GM19193 (cell line): ENCODE measurements around the gene NINJ1.

Experiments
- POLR2A ChIP-seq: IDR thresholded peaks from 4 replicates; pipeline ENCODE4 v1.6.1; 2011; ENCODE audit not compliant: insufficient read depth, insufficient read length; ENCODE audit errors: extremely low read depth

NINJ1 gene

DNA sequence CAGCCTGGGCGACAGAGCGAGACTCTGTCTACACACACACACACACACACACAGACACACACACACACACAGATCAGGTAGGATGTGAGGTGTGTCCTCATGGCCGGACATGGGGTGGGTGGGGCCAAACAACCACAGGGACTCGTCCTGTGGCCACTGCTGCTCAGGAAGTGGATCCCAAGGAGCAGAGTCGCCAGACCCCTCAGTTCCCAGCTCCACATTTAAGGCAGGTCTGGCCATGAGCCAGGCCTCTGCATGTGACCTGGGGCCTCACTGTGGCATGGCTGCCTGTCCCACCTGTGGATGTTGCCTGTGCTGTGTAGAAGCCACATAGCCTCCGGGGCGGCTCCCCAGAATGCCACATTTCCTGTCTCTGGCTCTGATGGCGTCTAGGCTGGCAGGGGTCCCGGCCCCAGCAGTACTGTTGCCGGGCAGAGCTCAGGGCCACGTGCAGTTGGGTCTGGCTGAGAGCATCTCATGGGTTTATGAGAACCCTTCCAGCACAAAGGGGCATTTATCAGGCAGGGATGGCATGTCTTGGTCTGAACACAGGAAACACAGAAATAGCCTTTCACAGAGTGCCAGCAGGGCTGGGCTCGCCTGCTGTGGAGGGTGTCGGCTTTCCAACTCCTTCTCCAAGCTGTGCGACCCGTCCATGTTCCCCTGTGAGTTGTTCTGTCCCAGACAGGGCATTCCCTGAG lies 9.9 kb upstream of the NINJ1 start:
- no peak for TF ChIP-seq POLR2A

GRCh38 chr9:93141771-93142483 lies 7.9 kb upstream of the NINJ1 start:
- no peak for TF ChIP-seq POLR2A

DNA sequence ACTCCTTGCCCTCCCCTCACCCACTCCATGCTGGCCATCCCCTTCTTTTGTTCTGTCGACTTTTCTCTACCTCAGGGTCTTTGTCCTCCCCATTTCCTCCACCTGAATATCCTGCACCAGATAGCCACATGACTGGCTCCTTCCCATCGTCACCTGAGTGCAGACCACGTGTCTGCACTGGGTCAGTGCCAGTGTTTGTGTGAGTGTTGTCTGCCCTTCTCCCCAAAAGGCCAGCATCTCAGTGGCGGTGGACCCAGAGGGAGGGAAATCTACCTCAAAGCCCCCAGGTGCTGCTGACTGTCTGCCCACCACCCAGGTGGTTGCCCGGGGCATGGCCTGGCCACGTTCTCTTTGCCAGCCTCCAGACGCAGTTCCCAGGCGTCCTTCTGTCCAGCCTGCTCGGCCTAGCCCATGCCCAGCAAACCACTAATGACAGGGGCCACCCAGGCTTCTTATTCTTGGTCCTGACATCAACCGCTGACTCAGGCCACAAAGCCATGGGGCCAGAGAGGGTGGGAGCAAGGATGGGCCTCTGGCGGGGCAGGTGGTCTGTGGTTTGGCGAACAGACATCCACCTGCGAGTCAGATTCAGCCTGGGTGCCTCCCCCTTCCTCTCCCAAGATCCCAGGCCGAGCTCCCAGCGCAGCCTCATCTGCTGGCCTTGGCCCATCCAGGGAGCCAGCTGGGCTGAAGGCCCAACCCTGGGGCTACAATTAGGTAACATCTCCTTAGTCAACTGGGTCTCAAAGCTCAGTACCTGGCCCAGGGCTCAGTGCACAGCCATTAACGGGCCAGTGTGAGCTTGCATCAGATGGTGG lies 5.5 kb upstream of the NINJ1 start:
- TF ChIP-seq POLR2A, result no peak

- TF ChIP-seq POLR2A, result no peak
Measured at GRCh38 chr9:93138171-93138764, 4.2 kb upstream of the NINJ1 start.

DNA sequence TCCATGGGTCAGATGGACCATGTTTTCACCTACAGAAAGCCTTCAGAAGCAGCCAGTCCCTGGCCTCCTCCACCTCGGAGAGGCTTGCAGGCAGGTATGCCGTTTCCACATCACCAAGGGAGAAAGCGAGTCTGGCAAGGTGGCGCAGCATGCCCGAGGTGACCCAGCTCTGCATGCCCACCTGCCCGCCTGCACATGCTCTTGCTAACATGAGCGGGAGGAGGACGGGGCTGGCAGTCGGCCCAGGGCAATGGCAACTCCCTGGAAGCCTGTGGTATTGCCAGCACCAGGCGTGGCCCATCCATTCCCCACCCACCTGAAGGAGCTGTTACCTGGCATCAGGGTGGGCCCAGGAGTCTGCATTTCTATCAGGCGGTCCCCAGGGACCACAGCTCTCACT lies 3.3 kb upstream of the NINJ1 start:
- no peak for TF ChIP-seq POLR2A

DNA sequence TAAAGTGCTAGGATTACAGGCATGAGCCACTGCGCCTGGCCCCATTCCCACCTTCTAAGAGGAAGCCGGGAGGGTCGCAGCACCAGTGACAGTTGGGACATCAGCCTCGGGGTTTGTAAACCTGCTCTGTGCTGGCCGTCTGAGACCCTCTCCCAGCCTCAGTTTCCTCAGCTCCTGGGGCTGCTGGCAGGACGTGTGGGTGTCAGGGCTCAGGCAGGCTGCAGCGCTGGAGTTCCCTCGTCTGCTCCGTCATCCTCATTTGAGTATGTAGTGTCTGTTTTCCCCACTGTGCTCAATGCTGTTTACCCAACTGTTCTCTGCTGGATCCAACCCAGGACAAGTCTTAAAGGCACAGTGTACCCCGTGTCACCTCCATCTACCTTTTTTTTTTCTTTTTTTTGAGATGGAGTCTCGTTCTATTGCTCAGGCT lies 2.0 kb upstream of the NINJ1 start:
- no peak for TF ChIP-seq POLR2A

- TF ChIP-seq POLR2A, result no peak
Measured at GRCh38 chr9:93134740-93135444, 841 bp upstream of the NINJ1 start.

DNA sequence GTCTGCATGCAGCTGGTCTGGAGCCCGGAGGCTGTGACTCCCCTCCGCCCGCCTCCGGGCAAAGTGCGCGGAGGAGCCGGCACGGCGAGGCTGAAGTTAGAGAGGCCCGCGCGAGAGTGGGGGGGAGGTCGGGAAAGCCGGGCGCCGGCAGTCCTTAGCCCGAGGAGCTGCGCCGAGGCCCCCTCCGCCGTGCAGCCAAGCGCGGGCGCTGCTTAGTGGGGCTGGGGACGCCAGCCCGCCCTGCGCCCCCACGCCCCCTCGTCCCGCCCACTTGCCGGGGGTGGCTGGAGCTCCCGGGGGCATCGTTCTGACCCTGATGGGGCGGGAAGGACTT lies 403 bp downstream of the NINJ1 start:
- TF ChIP-seq POLR2A, result no peak

DNA sequence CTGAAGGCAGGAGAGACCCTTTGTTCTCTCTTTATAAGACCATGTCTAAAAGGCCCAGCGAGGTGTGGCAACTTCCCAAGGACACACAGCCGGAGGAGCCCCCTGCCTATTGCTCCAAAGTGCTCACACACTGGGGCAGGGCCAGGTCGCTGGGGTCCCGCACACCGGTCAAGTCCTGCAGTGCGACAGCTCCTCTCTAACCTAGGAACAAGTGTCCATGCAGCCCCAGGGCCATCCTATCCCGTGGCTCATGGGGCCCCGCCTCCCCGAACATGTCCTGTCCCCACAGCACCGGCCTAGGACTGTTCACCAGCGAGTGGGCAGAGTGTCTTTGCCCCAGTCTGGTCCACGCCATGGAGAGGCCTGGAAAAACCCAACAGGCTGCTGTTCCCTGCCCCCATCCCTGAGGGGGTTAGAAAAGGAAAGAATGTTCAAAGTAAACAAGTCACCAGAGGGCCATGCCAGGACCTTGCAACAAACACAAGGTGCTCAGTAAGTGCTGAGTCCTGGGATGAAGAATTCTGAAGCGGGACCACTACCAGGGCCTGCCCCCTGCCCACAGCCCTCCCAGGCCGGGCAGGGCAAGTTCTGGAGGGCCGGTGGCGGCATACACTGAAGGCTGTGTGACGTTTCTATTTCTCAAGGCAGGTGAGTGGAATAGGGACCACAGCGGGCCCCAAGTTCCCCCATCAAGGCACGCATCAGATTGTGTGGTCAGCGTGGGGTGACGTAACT lies 938 bp downstream of the NINJ1 start:
- no peak for TF ChIP-seq POLR2A

DNA sequence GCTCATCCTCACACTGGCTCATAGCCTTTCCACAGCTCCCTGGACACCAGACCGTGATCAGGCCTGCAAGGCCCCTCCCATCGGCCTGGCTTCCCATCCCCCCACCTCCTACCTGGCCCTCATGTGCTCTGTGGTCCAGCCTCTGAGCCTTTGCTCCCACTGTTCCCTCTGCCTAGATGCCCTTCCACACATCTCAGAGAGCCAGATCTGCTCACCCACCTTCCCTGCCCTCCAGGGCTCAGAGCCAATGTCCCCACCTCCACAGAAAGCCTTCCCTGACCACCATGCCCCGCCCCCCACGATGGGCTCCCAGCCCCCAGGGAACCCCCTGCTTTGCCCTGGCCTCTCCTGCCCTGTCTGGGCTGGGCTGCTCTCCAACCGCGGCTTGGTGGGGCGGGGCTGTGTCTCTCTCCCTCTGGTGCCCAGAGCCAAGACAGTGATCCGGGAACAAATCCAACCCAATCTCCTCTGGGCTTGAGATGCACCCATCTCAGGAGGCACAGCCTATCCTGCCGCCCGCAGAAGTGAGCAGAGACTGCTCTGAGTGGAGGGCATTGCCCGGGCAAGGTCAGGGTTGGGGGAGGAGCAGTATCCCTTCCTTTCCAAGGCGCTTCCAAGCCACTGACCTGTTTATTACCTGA lies 1.6 kb downstream of the NINJ1 start:
- TF ChIP-seq POLR2A, result no peak

DNA sequence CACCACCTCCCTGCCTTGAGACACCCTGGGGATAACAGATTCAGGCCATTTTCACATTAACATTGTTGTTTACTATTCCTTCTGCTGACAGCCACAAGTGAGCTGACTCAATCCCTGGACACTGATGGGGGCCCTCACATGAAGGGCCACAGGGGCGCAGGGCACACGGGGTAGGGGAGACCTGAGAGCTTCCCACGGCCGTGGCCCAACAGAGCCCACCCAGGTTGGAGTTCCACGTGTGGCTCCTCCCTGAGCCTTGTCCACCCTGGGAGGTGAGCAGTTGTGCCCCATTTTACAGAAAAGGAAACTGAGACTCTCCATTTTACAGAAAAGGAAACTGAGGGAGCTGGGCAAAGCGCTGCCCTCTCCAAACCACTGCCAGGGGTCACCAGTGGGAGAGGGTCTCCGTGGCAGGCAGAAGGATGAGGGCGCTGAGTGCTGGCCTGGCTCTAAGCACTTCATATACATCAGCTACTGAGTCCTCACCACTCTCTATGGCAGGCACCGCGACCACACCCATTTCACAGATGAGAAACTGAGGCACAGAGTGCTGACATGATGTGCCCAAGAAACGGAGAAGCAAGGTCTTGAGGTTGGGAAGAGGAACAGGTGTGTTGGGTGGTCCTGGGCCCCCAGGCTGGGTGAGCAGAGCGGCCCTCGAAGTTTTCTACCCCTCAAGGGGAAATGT lies 2.3 kb downstream of the NINJ1 start:
- TF ChIP-seq POLR2A, result no peak

DNA sequence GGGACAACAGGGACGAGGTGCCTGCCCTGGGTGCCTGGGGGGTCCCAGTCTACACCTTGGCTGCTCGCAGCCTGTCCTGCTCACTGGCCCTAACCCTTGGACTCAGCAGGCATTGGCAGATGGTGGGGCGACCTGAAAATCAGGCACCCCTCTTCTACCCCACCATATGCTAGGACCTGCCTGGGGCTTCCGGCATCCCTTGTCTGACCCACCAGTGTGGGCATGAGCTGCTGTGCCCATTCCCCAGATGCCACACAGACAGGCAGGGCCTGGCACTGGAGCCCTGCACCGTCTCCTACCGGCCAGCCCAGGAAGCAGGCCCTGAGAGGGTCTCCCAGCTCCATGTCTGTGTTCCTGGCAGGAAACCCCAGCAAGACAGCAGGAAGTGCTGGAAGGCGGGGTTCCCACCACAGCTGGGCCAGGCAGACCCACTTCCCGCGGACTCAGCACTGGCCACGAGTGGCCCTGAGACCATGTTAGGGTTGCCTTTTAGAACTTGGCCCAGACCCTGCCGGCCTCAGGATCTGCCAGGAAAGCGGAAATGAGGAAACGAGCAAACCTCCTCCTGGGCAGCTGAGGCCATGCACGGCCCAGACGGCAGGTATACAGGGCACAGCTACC lies 3.1 kb downstream of the NINJ1 start:
- TF ChIP-seq POLR2A, result no peak
